Mesothelial cell of epicardium (in vitro differentiated cells): ENCODE data around the gene SH2D4B. TPM values are rescaled to one million over a fixed set of nuclear protein-coding genes. Genes with fewer than 3 reads are reported as not detected.

Experiments
- DNase-seq, 2 experiments: peaks; one replicate each; pipeline ENCODE4 v3.0.0; 2021; ENCODE audit warnings: low spot score in 2 of 2; ENCODE audit not compliant: unreplicated experiment in 2 of 2
- H3K27ac Mint-ChIP-seq: 2 replicates; pipeline ENCODE4 v1.8.0; 2021; ENCODE audit warnings: mixed read lengths
- H3K27me3 Mint-ChIP-seq: 2 replicates; pipeline ENCODE4 v1.8.0; 2021; ENCODE audit warnings: low read depth, mixed read lengths
- H3K36me3 Mint-ChIP-seq: 2 replicates; pipeline ENCODE4 v1.8.0; 2021; ENCODE audit warnings: mixed read lengths
- H3K4me1 Mint-ChIP-seq: 2 replicates; pipeline ENCODE4 v1.8.0; 2021; ENCODE audit warnings: mixed read lengths
- H3K4me3 Mint-ChIP-seq: 2 replicates; pipeline ENCODE4 v1.8.0; 2021; ENCODE audit warnings: mild to moderate bottlenecking, moderate library complexity, mixed read lengths
- H3K9me3 Mint-ChIP-seq: 2 replicates; pipeline ENCODE4 v1.8.0; 2021; ENCODE audit warnings: mixed read lengths
- total RNA-seq: library from RNA; stranded (reverse); gene quantifications from 3 replicates; pipeline ENCODE4 v1.2.1, GENCODE V29; 2021
- TF ChIP-seq, protein P1 (sequence below): fragments of 200-600 bp; sonication (generic); IDR thresholded peaks from one replicate; pipeline ENCODE4 v1.5.0; 2021; ENCODE audit warnings: antibody characterized with exemption; ENCODE audit not compliant: unreplicated experiment

SH2D4B gene
- total RNA-seq, 1 donor from 2014 or later, result 0.27 TPM

DNA sequence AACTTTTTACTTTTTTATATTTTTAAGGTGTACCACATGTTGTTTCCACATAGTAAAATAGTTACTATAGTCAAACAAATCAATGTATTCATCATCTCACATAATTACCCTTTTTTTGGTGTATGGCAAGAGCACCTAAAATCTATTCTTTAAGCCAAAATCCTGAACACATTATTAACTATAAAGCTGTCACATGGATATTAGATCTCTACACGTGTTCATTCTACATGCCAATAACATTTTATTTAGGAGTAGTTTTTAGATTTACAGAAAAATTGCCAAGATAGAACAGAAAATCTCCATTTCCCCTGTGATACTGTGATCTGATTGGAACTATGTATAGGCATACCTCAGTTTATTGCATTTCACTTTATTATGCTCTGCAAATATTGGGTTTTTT, 137.1 kb downstream of the SH2D4B start:
- H3K27ac Mint-ChIP-seq, result no peak overlapping the region
- peaks cover 2% of the 10 kb centered on the region for H3K36me3 Mint-ChIP-seq
- no peaks in the 10 kb centered on the region for H3K27me3 Mint-ChIP-seq
- peaks cover 16% of the 10 kb centered on the region for H3K9me3 Mint-ChIP-seq
- TF ChIP-seq, protein P1, sequence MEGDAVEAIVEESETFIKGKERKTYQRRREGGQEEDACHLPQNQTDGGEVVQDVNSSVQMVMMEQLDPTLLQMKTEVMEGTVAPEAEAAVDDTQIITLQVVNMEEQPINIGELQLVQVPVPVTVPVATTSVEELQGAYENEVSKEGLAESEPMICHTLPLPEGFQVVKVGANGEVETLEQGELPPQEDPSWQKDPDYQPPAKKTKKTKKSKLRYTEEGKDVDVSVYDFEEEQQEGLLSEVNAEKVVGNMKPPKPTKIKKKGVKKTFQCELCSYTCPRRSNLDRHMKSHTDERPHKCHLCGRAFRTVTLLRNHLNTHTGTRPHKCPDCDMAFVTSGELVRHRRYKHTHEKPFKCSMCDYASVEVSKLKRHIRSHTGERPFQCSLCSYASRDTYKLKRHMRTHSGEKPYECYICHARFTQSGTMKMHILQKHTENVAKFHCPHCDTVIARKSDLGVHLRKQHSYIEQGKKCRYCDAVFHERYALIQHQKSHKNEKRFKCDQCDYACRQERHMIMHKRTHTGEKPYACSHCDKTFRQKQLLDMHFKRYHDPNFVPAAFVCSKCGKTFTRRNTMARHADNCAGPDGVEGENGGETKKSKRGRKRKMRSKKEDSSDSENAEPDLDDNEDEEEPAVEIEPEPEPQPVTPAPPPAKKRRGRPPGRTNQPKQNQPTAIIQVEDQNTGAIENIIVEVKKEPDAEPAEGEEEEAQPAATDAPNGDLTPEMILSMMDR, result no peak
- no peak for DNase-seq
- peaks cover 2% of the 10 kb centered on the region for H3K4me1 Mint-ChIP-seq
- H3K4me3 Mint-ChIP-seq, result no peak overlapping the region

GRCh38 chr10:80681142-80681541, 143.4 kb downstream of the SH2D4B start:
- Mint-ChIP-seq H3K27me3 (no peaks in the 10 kb centered on the region), H3K9me3 (peaks cover 8% of the 10 kb centered on the region), H3K4me3 (no peak overlapping the region), H3K4me1 (no peaks in the 10 kb centered on the region), H3K27ac (no peak overlapping the region), H3K36me3 (peaks cover 2% of the 10 kb centered on the region)
- DNase-seq, result no peak
- TF ChIP-seq, protein P1, result no peak

DNA sequence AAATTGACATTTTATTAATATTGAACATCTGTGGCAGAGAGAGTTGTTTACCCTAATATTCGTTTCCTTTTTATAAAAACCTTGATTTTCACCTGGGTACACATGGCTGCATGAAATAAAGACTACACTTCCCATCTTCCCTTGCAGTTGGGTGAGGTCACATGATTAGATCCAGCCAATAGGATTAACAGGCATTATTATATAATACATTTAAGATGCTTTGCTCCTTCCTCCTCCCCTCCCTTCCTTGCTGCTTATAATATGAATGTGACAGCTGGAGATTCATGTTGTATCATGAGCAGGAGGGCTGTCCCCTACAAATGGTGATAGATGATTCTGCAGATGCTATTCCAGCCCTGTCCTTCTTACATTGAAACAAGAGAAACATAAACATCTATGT, 146.6 kb downstream of the SH2D4B start:
- Mint-ChIP-seq H3K36me3 (no peaks in the 10 kb centered on the region), H3K9me3 (no peaks in the 10 kb centered on the region), H3K27me3 (no peaks in the 10 kb centered on the region), H3K27ac (no peak overlapping the region), H3K4me3 (no peak overlapping the region), H3K4me1 (no peaks in the 10 kb centered on the region)
- TF ChIP-seq, protein P1, result no peak
- no peak for DNase-seq

- no peak for DNase-seq
- no peaks in the 10 kb centered on the region for H3K4me1 Mint-ChIP-seq
- no peaks in the 10 kb centered on the region for H3K9me3 Mint-ChIP-seq
- no peak overlapping the region for H3K27ac Mint-ChIP-seq
- H3K27me3 Mint-ChIP-seq, result peaks cover 8% of the 10 kb centered on the region
- TF ChIP-seq, protein P1, result no peak
- H3K4me3 Mint-ChIP-seq, result no peak overlapping the region
- no peaks in the 10 kb centered on the region for H3K36me3 Mint-ChIP-seq
Measured at GRCh38 chr10:80685355-80685754, 147.7 kb downstream of the SH2D4B start.

DNA sequence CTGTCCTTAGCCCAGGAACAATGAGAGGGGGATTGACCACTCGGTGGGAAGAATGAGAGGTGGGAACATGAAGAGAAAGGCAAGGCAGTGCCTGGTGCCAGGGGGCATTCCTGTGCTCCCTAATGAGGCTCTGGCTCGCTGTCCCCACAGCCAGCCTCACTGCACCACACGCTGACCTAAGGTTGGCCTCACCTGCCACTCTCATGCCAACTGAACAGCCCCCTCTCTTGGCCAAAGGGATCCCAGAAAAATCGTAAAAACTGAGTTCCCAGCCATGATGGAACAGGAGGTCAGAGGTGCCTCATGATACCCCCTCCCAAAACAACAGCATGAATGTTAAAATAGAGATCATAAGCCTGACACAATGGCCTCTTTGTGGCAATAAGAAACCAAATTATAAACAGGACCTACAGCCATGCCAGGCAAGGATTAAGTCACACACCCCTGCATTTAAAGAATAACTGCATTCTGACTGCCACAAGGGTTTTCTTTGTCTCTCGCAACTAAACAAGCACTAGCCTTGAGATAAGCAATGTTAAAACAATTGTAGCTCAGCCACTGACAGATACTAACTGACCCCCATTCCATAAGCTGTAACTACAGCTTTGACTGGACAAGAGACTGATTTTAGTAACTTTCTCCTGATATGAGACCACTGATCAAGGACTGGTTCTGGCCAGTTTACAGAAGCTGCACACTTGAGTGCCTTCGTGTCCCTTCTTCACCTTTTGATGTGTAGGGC, 149.2 kb downstream of the SH2D4B start:
- Mint-ChIP-seq H3K9me3 (no peaks in the 10 kb centered on the region), H3K27ac (no peak overlapping the region), H3K36me3 (no peaks in the 10 kb centered on the region), H3K4me1 (no peaks in the 10 kb centered on the region), H3K4me3 (no peak overlapping the region), H3K27me3 (peaks cover 21% of the 10 kb centered on the region)
- no peak for DNase-seq
- TF ChIP-seq, protein P1, result no peak

GRCh38 chr10:80687476-80687789, 149.7 kb downstream of the SH2D4B start:
- Mint-ChIP-seq H3K9me3 (no peaks in the 10 kb centered on the region), H3K4me3 (no peak overlapping the region), H3K27ac (no peak overlapping the region), H3K27me3 (peaks cover 26% of the 10 kb centered on the region), H3K4me1 (no peaks in the 10 kb centered on the region), H3K36me3 (no peaks in the 10 kb centered on the region)
- no peak for DNase-seq
- TF ChIP-seq, protein P1, result no peak
